ENCODE measurements around the gene CWC27. TPM values are rescaled to one million over a fixed set of nuclear protein-coding genes. Genes with fewer than 3 reads are reported as not detected.

The CWC27 gene
- total and polyA plus RNA-seq, 9 of the 15 experiments (the other 6 are each of a cell fraction or from before 2014, with no cell fraction given) = 19.7 to 49.3 (median 38.3) TPM

DNA sequence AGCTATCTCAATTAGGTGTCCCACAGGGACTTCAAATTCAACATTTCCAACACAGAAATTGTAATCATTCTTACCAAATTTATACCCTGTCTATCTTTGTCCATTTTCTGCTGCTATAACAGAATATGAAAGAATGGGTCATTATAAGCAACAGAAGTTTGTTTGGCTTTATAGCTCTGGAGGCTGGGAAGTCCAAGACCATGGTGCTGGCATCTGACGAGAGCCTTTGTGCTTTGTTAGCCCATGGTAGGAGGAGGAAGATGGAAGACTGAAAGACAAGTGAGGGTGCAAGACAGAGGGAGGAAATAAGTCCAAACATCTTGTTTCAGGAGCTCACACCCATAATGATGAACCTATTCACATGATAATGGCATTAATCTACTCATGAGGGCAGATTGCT, 72.2 kb downstream of the CWC27 start:
- Histone ChIP-seq H3K4me2 (ENCODE audit: insufficient read depth, low read length) (no peak overlapping the region), H3K9me1 (ENCODE audit: control insufficient read depth, insufficient read depth, low read length) (no peaks in the 10 kb centered on the region), H4K20me1 (replicated peaks; ENCODE audit: control insufficient read depth, insufficient read depth, low read length) (no peaks in the 10 kb centered on the region), H3K4me3 (no peak overlapping the region), H3K9me3 (replicated peaks; ENCODE audit: control insufficient read depth, insufficient read depth, low read depth, low read length) (peaks cover 7% of the 10 kb centered on the region; the same call in 1 of the 2 replicates), H3K27ac (ENCODE audit: extremely low read depth, low read depth, low read length) (no peak overlapping the region), H2AFZ (ENCODE audit: low read depth, low read length) (no peak overlapping the region), H3K79me2 (ENCODE audit: control insufficient read depth, insufficient read depth, low read length) (no peaks in the 10 kb centered on the region), H3K36me3 (ENCODE audit: control insufficient read depth, insufficient read depth, low read length) (peaks cover 3% of the 10 kb centered on the region; the same call in 1 of the 3 replicates), H3K27me3 (ENCODE audit: control insufficient read depth in 2 of 2, insufficient read depth in 2 of 2, low read length in 2 of 2) (no peaks in the 10 kb centered on the region), H3K9ac (ENCODE audit: insufficient read depth in 1 of 2, low read depth in 2 of 2, low read length in 2 of 2) (no peak overlapping the region), H3K4me1 (replicated peaks in 1 of 2; ENCODE audit: control insufficient read depth in 2 of 2, insufficient read depth in 2 of 2, low read length in 2 of 2) (no peaks in the 10 kb centered on the region)
- POLR2A ChIA-PET = no interaction called here
- CTCF ChIA-PET (ENCODE audit: low intra/inter-chr PET ratio) = no interaction called here
- 91% methylated on average over 1 of the region's 1 CpG for WGBS (ENCODE audit: insufficient coverage, low coverage, missing lambda C conversion rate)
- intact Hi-C loops (cut with micrococcal nuclease) = no loop called here
- in situ Hi-C loops (cut with MboI) = no loop called here
- FAIRE-seq (no peak), DNase-seq (ENCODE audit: extremely low read depth in 1 of 4, low spot score in 3 of 4) (no peak), ATAC-seq (no peak)
- BruUV-seq (replicated peaks) = no TSS peak
- TF ChIP-seq HDAC3 (IDR thresholded peaks at IDR 0.05; ENCODE audit: borderline replicate concordance, partially characterized antibody) (no peak), NCOA1 (IDR thresholded peaks at IDR 0.05; ENCODE audit: low read depth) (no peak), ZNF165 (CRISPR knock-in tag; IDR thresholded peaks at IDR 0.05; ENCODE audit: borderline replicate concordance) (no peak), KAT2B (IDR thresholded peaks at IDR 0.05; ENCODE audit: low read depth, low read length) (no peak), ZNF780A (CRISPR knock-in tag; IDR thresholded peaks at IDR 0.05) (no peak), NR3C1 (CRISPR knock-in tag; IDR thresholded peaks at IDR 0.05) (no peak), FOXK1 (CRISPR knock-in tag; IDR thresholded peaks at IDR 0.05; ENCODE audit: borderline replicate concordance) (no peak), HNRNPLL (IDR thresholded peaks at IDR 0.05; ENCODE audit: low read depth, low read length, poor library complexity, severe bottlenecking) (no peak), ZNF134 (CRISPR knock-in tag; conservative IDR thresholded peaks at IDR 0.05) (no peak), NCOA2 (IDR thresholded peaks at IDR 0.05; ENCODE audit: partially characterized antibody in 2 of 2) (no peak), RBM34 (IDR thresholded peaks at IDR 0.05; ENCODE audit: borderline replicate concordance, insufficient read depth, low read length) (no peak), DPF2 (IDR thresholded peaks at IDR 0.05) (no peak)
- TF ChIP-seq, protein P1, sequence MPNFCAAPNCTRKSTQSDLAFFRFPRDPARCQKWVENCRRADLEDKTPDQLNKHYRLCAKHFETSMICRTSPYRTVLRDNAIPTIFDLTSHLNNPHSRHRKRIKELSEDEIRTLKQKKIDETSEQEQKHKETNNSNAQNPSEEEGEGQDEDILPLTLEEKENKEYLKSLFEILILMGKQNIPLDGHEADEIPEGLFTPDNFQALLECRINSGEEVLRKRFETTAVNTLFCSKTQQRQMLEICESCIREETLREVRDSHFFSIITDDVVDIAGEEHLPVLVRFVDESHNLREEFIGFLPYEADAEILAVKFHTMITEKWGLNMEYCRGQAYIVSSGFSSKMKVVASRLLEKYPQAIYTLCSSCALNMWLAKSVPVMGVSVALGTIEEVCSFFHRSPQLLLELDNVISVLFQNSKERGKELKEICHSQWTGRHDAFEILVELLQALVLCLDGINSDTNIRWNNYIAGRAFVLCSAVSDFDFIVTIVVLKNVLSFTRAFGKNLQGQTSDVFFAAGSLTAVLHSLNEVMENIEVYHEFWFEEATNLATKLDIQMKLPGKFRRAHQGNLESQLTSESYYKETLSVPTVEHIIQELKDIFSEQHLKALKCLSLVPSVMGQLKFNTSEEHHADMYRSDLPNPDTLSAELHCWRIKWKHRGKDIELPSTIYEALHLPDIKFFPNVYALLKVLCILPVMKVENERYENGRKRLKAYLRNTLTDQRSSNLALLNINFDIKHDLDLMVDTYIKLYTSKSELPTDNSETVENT (CRISPR knock-in tag; IDR thresholded peaks at IDR 0.05) = no peak
- TF ChIP-seq, protein P2, sequence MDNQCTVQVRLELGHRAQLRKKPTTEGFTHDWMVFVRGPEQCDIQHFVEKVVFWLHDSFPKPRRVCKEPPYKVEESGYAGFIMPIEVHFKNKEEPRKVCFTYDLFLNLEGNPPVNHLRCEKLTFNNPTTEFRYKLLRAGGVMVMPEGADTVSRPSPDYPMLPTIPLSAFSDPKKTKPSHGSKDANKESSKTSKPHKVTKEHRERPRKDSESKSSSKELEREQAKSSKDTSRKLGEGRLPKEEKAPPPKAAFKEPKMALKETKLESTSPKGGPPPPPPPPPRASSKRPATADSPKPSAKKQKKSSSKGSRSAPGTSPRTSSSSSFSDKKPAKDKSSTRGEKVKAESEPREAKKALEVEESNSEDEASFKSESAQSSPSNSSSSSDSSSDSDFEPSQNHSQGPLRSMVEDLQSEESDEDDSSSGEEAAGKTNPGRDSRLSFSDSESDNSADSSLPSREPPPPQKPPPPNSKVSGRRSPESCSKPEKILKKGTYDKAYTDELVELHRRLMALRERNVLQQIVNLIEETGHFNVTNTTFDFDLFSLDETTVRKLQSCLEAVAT (IDR thresholded peaks at IDR 0.05) = no peak
- TF ChIP-seq, protein P3, sequence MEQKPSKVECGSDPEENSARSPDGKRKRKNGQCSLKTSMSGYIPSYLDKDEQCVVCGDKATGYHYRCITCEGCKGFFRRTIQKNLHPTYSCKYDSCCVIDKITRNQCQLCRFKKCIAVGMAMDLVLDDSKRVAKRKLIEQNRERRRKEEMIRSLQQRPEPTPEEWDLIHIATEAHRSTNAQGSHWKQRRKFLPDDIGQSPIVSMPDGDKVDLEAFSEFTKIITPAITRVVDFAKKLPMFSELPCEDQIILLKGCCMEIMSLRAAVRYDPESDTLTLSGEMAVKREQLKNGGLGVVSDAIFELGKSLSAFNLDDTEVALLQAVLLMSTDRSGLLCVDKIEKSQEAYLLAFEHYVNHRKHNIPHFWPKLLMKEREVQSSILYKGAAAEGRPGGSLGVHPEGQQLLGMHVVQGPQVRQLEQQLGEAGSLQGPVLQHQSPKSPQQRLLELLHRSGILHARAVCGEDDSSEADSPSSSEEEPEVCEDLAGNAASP (IDR thresholded peaks at IDR 0.05) = no peak
- TF ChIP-seq, protein P4, sequence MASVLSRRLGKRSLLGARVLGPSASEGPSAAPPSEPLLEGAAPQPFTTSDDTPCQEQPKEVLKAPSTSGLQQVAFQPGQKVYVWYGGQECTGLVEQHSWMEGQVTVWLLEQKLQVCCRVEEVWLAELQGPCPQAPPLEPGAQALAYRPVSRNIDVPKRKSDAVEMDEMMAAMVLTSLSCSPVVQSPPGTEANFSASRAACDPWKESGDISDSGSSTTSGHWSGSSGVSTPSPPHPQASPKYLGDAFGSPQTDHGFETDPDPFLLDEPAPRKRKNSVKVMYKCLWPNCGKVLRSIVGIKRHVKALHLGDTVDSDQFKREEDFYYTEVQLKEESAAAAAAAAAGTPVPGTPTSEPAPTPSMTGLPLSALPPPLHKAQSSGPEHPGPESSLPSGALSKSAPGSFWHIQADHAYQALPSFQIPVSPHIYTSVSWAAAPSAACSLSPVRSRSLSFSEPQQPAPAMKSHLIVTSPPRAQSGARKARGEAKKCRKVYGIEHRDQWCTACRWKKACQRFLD (CRISPR knock-in tag; IDR thresholded peaks at IDR 0.05) = no peak
- TF ChIP-seq, protein P5, sequence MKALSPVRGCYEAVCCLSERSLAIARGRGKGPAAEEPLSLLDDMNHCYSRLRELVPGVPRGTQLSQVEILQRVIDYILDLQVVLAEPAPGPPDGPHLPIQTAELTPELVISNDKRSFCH (CRISPR knock-in tag; IDR thresholded peaks at IDR 0.05) = no peak
- TF ChIP-seq, protein P5 (tag; IDR thresholded peaks at IDR 0.05) = no peak

Measured in K562 (cell line).